ENCODE measurements around the gene MAD1L1.

The MAD1L1 gene

DNA sequence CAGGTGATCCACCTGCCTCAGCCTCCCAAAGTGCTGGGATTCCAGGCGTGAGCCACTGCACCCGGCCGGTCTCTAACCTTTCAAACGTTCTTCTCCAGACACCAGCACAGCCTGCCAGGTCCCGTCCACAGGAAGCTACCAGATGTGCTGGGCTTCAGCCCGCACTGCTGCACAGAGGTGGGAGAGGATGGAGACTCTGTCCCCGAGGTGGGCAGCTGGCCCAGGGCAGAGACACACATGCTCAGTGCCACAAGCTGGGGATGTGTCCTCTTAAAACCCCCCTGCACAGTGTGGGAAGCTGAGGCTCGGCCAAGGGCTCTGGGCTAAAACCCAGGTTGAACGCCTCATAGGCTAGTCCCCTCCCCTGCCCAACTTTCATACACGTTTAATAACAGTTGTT lies 18.6 kb upstream of the MAD1L1 start:
- H3K4me3 ChIP-seq (ENCODE audit: control insufficient read depth, low read depth, low read length): no peak overlapping the region
- no peak for DNase-seq (ENCODE audit: low read depth)
- TF ChIP-seq CTCF (conservative IDR thresholded peaks at IDR 0.05; ENCODE audit: control insufficient read depth, insufficient read depth, low read depth, low read length): no peak

DNA sequence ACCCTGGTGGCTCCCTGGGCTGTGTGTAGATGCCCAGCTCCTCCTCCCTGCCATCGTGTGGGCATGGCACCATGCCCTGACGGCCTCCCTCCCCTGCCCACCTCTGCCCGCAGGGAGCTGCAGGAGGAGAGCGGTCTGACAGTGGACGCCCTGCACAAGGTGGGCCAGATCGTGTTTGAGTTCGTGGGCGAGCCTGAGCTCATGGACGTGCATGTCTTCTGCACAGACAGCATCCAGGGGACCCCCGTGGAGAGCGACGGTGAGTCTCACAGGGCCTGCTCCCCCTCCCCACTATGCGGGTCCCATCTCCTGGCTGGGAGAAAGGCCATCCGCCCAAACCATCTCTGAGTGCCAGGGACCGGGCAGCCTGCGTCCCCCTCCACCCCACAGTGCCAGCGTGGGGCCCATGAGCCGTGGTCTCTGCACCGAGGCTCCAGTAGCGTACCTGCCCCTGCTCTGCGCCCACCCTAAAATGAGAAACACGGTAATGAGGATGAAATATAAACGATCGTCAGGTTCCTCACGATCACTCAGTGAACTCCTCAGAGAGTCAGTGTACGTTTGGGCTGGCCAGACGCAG lies 17.1 kb upstream of the MAD1L1 start:
- TF ChIP-seq CTCF (conservative IDR thresholded peaks at IDR 0.05; ENCODE audit: control insufficient read depth, insufficient read depth, low read depth, low read length): no peak
- DNase-seq (ENCODE audit: low read depth): no peak
- H3K4me3 ChIP-seq (ENCODE audit: control insufficient read depth, low read depth, low read length): no peak overlapping the region

GRCh38 chr7:2248984-2249694 lies 16.4 kb upstream of the MAD1L1 start:
- peak; percentile 96 for DNase-seq (ENCODE audit: low read depth)
- no peak overlapping the region for H3K4me3 ChIP-seq (ENCODE audit: control insufficient read depth, low read depth, low read length)
- no peak for TF ChIP-seq CTCF (conservative IDR thresholded peaks at IDR 0.05; ENCODE audit: control insufficient read depth, insufficient read depth, low read depth, low read length)

GRCh38 chr7:2247141-2247995 lies 14.6 kb upstream of the MAD1L1 start:
- peak; percentile 34 for DNase-seq (ENCODE audit: low read depth)
- peak; percentile 78 for TF ChIP-seq CTCF (conservative IDR thresholded peaks at IDR 0.05; ENCODE audit: control insufficient read depth, insufficient read depth, low read depth, low read length)
- H3K4me3 ChIP-seq (ENCODE audit: control insufficient read depth, low read depth, low read length): no peak overlapping the region

DNA sequence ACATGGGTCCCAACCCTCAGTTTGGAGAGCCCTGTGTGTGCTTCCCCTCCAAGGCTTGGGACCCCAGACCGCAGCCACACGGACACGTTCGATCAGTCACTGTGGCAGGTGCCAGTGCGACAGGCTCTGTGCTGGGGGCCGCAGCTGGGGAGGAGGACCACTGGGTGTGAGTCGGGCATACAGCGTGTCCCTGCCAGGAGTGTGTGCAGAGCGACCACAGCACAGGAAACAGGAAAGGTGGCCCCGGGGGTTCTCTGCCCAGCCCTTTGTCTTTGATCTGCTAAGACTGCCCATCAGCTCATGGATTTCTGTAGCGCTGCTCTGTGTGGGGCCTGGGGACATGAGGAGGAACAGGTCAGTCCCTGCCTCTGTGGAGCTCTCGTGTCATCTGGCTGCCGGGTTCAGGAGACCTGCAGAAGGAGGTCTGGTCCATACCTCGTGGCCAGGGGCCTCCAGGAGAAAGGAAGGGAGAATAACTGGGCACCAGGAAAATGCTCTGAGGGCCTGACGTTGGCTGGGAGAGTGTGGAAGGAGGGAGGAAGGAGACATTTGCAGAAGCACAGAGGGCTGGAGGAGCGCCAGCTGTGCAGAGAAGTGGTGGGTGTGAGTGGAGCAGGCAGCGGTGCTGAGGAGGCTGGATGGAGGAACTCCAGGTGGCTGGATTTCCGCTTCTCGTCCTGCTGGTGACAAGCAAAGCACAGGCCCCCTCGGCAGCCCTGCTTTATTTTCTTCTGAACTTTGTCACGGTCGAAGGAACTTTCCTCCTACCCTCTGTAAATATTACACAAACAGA lies 13.3 kb upstream of the MAD1L1 start:
- no peak overlapping the region for H3K4me3 ChIP-seq (ENCODE audit: control insufficient read depth, low read depth, low read length)
- DNase-seq (ENCODE audit: low read depth): no peak
- TF ChIP-seq CTCF (conservative IDR thresholded peaks at IDR 0.05; ENCODE audit: control insufficient read depth, insufficient read depth, low read depth, low read length): no peak

- H3K4me3 ChIP-seq (ENCODE audit: control insufficient read depth, low read depth, low read length): no peak overlapping the region
- TF ChIP-seq CTCF (conservative IDR thresholded peaks at IDR 0.05; ENCODE audit: control insufficient read depth, insufficient read depth, low read depth, low read length): no peak
- DNase-seq (ENCODE audit: low read depth): no peak
Observed at GRCh38 chr7:2244404-2244995, 11.8 kb upstream of the MAD1L1 start.

All from fibroblast of mammary gland (primary cell).